Endothelial cell of umbilical vein (primary cell): Measurements from ENCODE around the gene TMEM200B. TPM values are rescaled to one million over a fixed set of nuclear protein-coding genes. Genes with fewer than 3 reads are reported as not detected.

ENCODE experiments used
- BruUV-seq: library from RNA; stranded (reverse); fragments of 400-500 nt; replicated peaks from 2 replicates; lab custom pipeline; 2021; lab: Mats Ljungman, UMichigan
- CTCF ChIA-PET: fragments of 300-600, 350-600 bp; sonication (Branson Sonifier 250); formaldehyde crosslinking; loops from one replicate; lab custom pipeline; 2021; ENCODE audit warnings: antibody characterized with exemption, inconsistent platforms; lab: Charles Lee
- POLR2A ChIA-PET: fragments of 300-600, 350-600 bp; sonication (Branson Sonifier 250); formaldehyde crosslinking; loops from one replicate; lab custom pipeline; 2021; ENCODE audit warnings: antibody characterized with exemption, inconsistent platforms; lab: Charles Lee
- DNase-seq: peaks from one replicate; pipeline ENCODE4 v3.0.0-alpha.2; 2011; ENCODE audit warnings: low read depth, low spot score
- FAIRE-seq: peaks from 2 replicates; lab custom pipeline; 2011; peaks lifted over from hg19 to GRCh38; lab: Jason Lieb, UNC
- H2AFZ ChIP-seq: 2 replicates; pipeline ENCODE4 v1.6.0; 2012; ENCODE audit warnings: low read depth, low read length, control low read depth, inconsistent platforms
- H3K27ac ChIP-seq: 2 replicates; pipeline ENCODE4 v1.5.1; 2011; ENCODE audit warnings: low read depth, mild to moderate bottlenecking, control low read depth, low read length, moderate library complexity; ENCODE audit not compliant: insufficient read depth
- H3K27me3 ChIP-seq, 2 experiments: 2 replicates each; pipeline versions ENCODE4 v1.6.0 to v1.6.1; 2011; ENCODE audit warnings: low read length in 2 of 2, mixed read lengths in 1 of 2; ENCODE audit not compliant: control insufficient read depth in 2 of 2, insufficient read depth in 2 of 2
- H3K36me3 ChIP-seq, 2 experiments: 2 replicates in 1 of 2; 3 replicates in 1 of 2; pipeline ENCODE4 v1.5.1; 2011; ENCODE audit warnings: low read length in 2 of 2, mild to moderate bottlenecking in 1 of 2, moderate library complexity in 1 of 2; ENCODE audit not compliant: control insufficient read depth in 2 of 2, insufficient read depth in 2 of 2; ENCODE audit errors: extremely low read depth in 1 of 2
- H3K4me1 ChIP-seq: 3 replicates; pipeline ENCODE4 v1.5.1; 2011; ENCODE audit warnings: mild to moderate bottlenecking, low read length; ENCODE audit not compliant: control insufficient read depth, insufficient read depth; ENCODE audit errors: extremely low read depth
- H3K4me2 ChIP-seq: 2 replicates; pipeline ENCODE4 v1.6.1; 2011; ENCODE audit warnings: low read length, control low read depth, mixed read lengths; ENCODE audit not compliant: insufficient read depth
- H3K4me3 ChIP-seq, 3 experiments: fragments of 200-600 bp in 1 of 3; sonication (generic), shearing (Covaris generic) in 1 of 3; replicated peaks in 1 of 3; 2 replicates each; pipeline ENCODE4 v1.5.1; 2011 to 2016; ENCODE audit warnings: control low read depth in 3 of 3, low read length in 3 of 3, mild to moderate bottlenecking in 2 of 3, inconsistent platforms in 1 of 3, low read depth in 1 of 3, moderate library complexity in 1 of 3; ENCODE audit not compliant: insufficient read depth in 1 of 3
- H3K79me2 ChIP-seq: 2 replicates; pipeline ENCODE4 v1.6.0; 2012; ENCODE audit warnings: low read length, inconsistent platforms; ENCODE audit not compliant: control insufficient read depth, insufficient read depth
- H3K9ac ChIP-seq: replicated peaks from 2 replicates; pipeline ENCODE3; 2011; ENCODE audit warnings: low read length, control low read depth; ENCODE audit not compliant: insufficient read depth; ENCODE audit errors: extremely low read depth
- H3K9me1 ChIP-seq: replicated peaks from 3 replicates; pipeline ENCODE4 v1.6.0; 2011; ENCODE audit warnings: mild to moderate bottlenecking, low read length; ENCODE audit not compliant: control insufficient read depth, insufficient read depth; ENCODE audit errors: extremely low read depth
- H3K9me3 ChIP-seq: replicated peaks from 2 replicates; pipeline ENCODE4 v1.5.1; 2012; ENCODE audit warnings: low read length, inconsistent platforms; ENCODE audit not compliant: control insufficient read depth, insufficient read depth
- H4K20me1 ChIP-seq: replicated peaks from 2 replicates; pipeline ENCODE3; 2011; ENCODE audit warnings: mild to moderate bottlenecking, low read length; ENCODE audit not compliant: control insufficient read depth, insufficient read depth; ENCODE audit errors: extremely low read depth
- EZH2 ChIP-seq: IDR thresholded peaks from 2 replicates; pipeline ENCODE4 v1.6.1; 2012; ENCODE audit warnings: borderline replicate concordance, low read depth, mild to moderate bottlenecking, moderate library complexity, low read length, inconsistent platforms; ENCODE audit not compliant: severe bottlenecking
- FOS ChIP-seq: IDR thresholded peaks from 2 replicates; pipeline ENCODE4 v1.6.1; 2011; ENCODE audit warnings: mild to moderate bottlenecking, low read length, moderate library complexity, borderline replicate concordance; ENCODE audit not compliant: insufficient read depth
- GATA2 ChIP-seq: IDR thresholded peaks from 2 replicates; pipeline ENCODE4 v1.7.0; 2011; ENCODE audit warnings: low read depth, mild to moderate bottlenecking, moderate library complexity, mixed read lengths, low read length; ENCODE audit not compliant: insufficient read length, insufficient read depth
- JUN ChIP-seq: IDR thresholded peaks from 2 replicates; pipeline ENCODE4 v1.6.1; 2011; ENCODE audit warnings: borderline replicate concordance, low read depth; ENCODE audit not compliant: insufficient read length, insufficient read depth
- MAX ChIP-seq: IDR thresholded peaks from 2 replicates; pipeline ENCODE4 v1.6.1; 2011; ENCODE audit not compliant: insufficient read depth, insufficient read length
- MYC ChIP-seq: IDR thresholded peaks from one replicate; pipeline ENCODE4 v1.6.1; 2011; ENCODE audit warnings: mild to moderate bottlenecking, low read depth, low read length
- POLR2A ChIP-seq: IDR thresholded peaks from 2 replicates; pipeline ENCODE4 v1.6.1; 2012; ENCODE audit warnings: low read depth, mild to moderate bottlenecking, control low read depth, low read length
- POLR2AphosphoS5 ChIP-seq: IDR thresholded peaks from 2 replicates; pipeline ENCODE4 v1.6.1; 2012; ENCODE audit warnings: low read depth, mild to moderate bottlenecking, control low read depth, low read length, moderate library complexity; ENCODE audit not compliant: insufficient read depth
- dilution Hi-C: fragments of 300-500 bp; cut with MboI; formaldehyde crosslinking; loops from one replicate; pipeline ENCODE4 v1.15.0; 2019; ENCODE audit warnings: low sequenced_read_pairs; ENCODE audit not compliant: extremely low pct_ligation_motif_present
- intact Hi-C: fragments of 100-400 bp; cut with micrococcal nuclease; formaldehyde crosslinking; loops from one replicate; pipeline ENCODE4 v1.10.0; 2022
- polyA plus RNA-seq, 4 experiments: library from polyadenylated mRNA; depleted of rRNA in 3 of 4; stranded (reverse) in 3 of 4; unstranded in 1 of 4; fragments of >200 nt; gene quantifications; 2 replicates each; pipeline versions ENCODE4 v1.2.1 to v1.2.3, GENCODE V29; 2011 to 2012; ENCODE audit warnings: missing spikeins in 1 of 4
- total RNA-seq: library from RNA; stranded (reverse); gene quantifications from 2 replicates; pipeline ENCODE4 v1.2.3, GENCODE V29; 2021
- TF ChIP-seq, protein P1 (sequence below), 2 donors: IDR thresholded peaks; 1 replicate in 1 of 2; 2 replicates in 1 of 2; pipeline ENCODE4 v1.5.1; 2011; ENCODE audit warnings: low read length in 2 of 2, mild to moderate bottlenecking in 2 of 2, moderate library complexity in 2 of 2, control low read depth in 1 of 2, inconsistent platforms in 1 of 2, low read depth in 1 of 2; ENCODE audit not compliant: insufficient read depth in 1 of 2; ENCODE audit errors: extremely low read depth in 1 of 2

TMEM200B gene
- total and polyA plus RNA-seq, 2 donors (not counting 3 experiments of a cell fraction or from before 2014, with no cell fraction given) = 0.72 to 1.6 TPM

DNA sequence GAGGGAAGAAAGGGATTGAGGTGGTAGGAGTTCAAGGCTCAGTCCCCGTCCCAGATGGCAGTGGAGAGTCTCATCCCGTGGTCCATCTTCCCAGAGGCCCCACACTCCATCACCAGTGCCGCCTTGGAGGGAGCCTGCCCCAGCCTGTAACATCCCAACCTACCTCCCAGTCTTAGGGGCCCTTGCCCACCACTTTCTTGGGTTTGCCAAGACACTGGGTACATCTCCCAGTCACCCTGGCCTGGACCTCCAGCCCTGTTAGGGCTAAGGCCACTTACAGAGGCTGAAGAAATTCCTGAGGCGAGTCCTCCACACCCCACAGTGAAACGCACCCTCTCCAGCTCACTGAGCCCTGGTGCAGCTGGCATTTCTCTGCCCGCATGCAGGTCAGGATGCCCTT, 3.3 kb downstream of the TMEM200B start:
- no peaks in the 10 kb centered on the region for H3K79me2 ChIP-seq
- peaks cover 0 to 14% of the 10 kb centered on the region in 2 experiments for H3K27me3 ChIP-seq
- DNase-seq (no peak), FAIRE-seq (no peak)
- TF ChIP-seq, protein P1, sequence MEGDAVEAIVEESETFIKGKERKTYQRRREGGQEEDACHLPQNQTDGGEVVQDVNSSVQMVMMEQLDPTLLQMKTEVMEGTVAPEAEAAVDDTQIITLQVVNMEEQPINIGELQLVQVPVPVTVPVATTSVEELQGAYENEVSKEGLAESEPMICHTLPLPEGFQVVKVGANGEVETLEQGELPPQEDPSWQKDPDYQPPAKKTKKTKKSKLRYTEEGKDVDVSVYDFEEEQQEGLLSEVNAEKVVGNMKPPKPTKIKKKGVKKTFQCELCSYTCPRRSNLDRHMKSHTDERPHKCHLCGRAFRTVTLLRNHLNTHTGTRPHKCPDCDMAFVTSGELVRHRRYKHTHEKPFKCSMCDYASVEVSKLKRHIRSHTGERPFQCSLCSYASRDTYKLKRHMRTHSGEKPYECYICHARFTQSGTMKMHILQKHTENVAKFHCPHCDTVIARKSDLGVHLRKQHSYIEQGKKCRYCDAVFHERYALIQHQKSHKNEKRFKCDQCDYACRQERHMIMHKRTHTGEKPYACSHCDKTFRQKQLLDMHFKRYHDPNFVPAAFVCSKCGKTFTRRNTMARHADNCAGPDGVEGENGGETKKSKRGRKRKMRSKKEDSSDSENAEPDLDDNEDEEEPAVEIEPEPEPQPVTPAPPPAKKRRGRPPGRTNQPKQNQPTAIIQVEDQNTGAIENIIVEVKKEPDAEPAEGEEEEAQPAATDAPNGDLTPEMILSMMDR (IDR thresholded peaks at IDR 0.05; ENCODE audit: extremely low read depth in 1 of 2, insufficient read depth in 1 of 2, low read depth in 1 of 2, low read length in 2 of 2) = no peak
- TF ChIP-seq MYC (no peak), POLR2AphosphoS5 (no peak), JUN (no peak), POLR2A (no peak), FOS (no peak), GATA2 (no peak), EZH2 (no peak), MAX (no peak)
- intact Hi-C loops = loop anchor here (5.0 kb wide), 2 partner anchors 62 to 88 kb away; partner anchors contain the start of gene SRSF4
- no peaks in the 10 kb centered on the region for H4K20me1 ChIP-seq
- dilution Hi-C loops = no loop called here
- no peak overlapping the region for H3K4me3 ChIP-seq
- no peaks in the 10 kb centered on the region for H3K9me1 ChIP-seq
- BruUV-seq = no TSS peak
- peaks cover 23% of the 10 kb centered on the region for H3K4me1 ChIP-seq
- no peak overlapping the region for H3K9ac ChIP-seq
- no peak overlapping the region for H3K27ac ChIP-seq
- H2AFZ ChIP-seq = no peak overlapping the region
- no peak overlapping the region for H3K4me2 ChIP-seq
- H3K9me3 ChIP-seq = no peaks in the 10 kb centered on the region
- ChIA-PET POLR2A (interaction anchor here (0.6 kb wide), 1 partner anchor 73 kb away, joined by 3 read pairs; no protein-coding TSS in a partner anchor), CTCF (interaction anchor here (0.6 to 2.6 kb wide), 5 partner anchors 13 to 238 kb away, joined by 3 to 17 read pairs (median 5); no protein-coding TSS in a partner anchor)
- peaks cover 0 to 11% of the 10 kb centered on the region in 2 experiments for H3K36me3 ChIP-seq
